ENCODE results near the gene GARNL3.

DNA sequence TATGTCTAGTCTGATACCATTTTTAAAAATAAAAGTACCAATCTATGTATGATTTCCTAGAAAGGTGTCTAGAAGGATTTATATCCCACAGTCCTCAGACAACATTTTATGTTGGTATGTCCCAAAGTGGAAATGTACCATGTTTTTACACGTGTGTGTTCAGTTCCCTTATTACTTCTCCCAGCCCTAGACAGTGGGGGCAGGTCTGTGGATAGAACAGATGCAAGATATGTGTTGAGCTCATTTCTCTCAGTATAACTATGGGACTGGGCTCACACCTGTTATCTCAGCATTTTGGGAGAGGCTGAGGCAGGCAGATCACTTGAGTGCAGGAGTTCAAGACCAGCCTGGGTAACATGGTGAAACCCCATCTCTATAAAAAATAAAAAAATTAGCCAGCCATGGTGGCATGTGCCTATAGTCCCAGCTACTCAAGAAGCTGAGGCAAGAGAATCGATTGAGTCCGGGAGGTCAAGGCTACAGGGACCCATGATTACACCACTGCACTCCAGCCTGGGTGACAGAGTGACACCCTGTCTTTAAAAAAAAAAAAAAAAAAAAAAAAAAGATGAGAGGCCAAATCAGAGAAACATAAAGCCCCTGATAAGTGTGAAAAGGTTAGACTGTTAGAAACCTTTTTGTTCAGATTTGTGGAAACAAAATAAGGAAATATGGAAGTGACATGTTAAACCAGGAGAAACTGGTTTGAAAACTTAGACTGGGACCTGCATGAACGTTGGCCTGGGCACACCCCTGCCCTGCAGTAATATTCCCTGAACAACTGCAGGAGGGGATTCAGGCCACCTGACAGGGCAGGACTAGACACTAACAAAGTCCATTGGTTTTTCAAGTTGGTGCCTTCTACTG is 125.0 kb downstream of the GARNL3 start:
- TF ChIP-seq, protein P1, sequence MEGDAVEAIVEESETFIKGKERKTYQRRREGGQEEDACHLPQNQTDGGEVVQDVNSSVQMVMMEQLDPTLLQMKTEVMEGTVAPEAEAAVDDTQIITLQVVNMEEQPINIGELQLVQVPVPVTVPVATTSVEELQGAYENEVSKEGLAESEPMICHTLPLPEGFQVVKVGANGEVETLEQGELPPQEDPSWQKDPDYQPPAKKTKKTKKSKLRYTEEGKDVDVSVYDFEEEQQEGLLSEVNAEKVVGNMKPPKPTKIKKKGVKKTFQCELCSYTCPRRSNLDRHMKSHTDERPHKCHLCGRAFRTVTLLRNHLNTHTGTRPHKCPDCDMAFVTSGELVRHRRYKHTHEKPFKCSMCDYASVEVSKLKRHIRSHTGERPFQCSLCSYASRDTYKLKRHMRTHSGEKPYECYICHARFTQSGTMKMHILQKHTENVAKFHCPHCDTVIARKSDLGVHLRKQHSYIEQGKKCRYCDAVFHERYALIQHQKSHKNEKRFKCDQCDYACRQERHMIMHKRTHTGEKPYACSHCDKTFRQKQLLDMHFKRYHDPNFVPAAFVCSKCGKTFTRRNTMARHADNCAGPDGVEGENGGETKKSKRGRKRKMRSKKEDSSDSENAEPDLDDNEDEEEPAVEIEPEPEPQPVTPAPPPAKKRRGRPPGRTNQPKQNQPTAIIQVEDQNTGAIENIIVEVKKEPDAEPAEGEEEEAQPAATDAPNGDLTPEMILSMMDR (IDR thresholded peaks at IDR 0.05; ENCODE audit: insufficient read depth, low read depth, low read length) = no peak
- TF ChIP-seq EZH2 (IDR thresholded peaks at IDR 0.05; ENCODE audit: insufficient read depth, low read length) = no peak

Data from astrocyte (in vitro differentiated cells and primary cell).